Pancreas (tissue), 10 donors: ENCODE measurements around the gene PGLYRP1. TPM values are rescaled to one million over a fixed set of nuclear protein-coding genes. Genes with fewer than 3 reads are reported as not detected.
A peak's percentile ranks its signal among the peaks of the same experiment; 100 is the strongest.

Experiments used
- ATAC-seq, 4 donors: fragments of 200-7000 bp; cut with Tn5 transposase; one replicate each; pipeline versions ENCODE4 v1.8.0 to v1.9.1; 2020; ENCODE audit warnings: mild to moderate bottlenecking in 4 of 4, moderate library complexity in 4 of 4
- DNase-seq, 6 donors: peaks; one replicate each; pipeline ENCODE4 v3.0.0-alpha.2; 2020
- FAIRE-seq: peaks from 2 replicates; lab custom pipeline; 2012; peaks lifted over from hg19 to GRCh38; lab: Jason Lieb, UNC
- H3K27ac ChIP-seq, 4 donors: fragments of 200-600 bp; sonication (generic); 1 replicate in 3 of 4; 2 replicates in 1 of 4; pipeline versions ENCODE4 v1.5.0 to v1.8.0; 2020
- H3K27me3 ChIP-seq, 4 donors: fragments of 200-600 bp; one replicate each; pipeline ENCODE4 v1.8.0; 2021
- H3K36me3 ChIP-seq, 3 donors: fragments of 200-600 bp; sonication (generic) in 1 of 3; one replicate each; pipeline versions ENCODE4 v1.5.0 to v1.8.0; 2020 to 2021
- H3K4me1 ChIP-seq, 3 donors: fragments of 200-600 bp; one replicate each; pipeline ENCODE4 v1.8.0; 2021
- H3K4me3 ChIP-seq, 4 donors: fragments of 200-600 bp; sonication (generic) in 2 of 4; one replicate each; pipeline versions ENCODE4 v1.5.0 to v1.8.0; 2020 to 2021
- H3K9me3 ChIP-seq, 4 donors: fragments of 200-600 bp; one replicate each; pipeline ENCODE4 v1.8.0; 2021
- CTCF ChIP-seq, 4 donors: fragments of 200-600 bp; sonication (generic) in 3 of 4; IDR thresholded peaks; one replicate each; pipeline versions ENCODE4 v1.5.0 to v1.8.0; 2021; ENCODE audit warnings: antibody characterized with exemption in 4 of 4
- WGBS, 2 donors: extraction: QIAGEN DNeasy Blood & Tissue Kit; methylation state at CpG; one replicate each; pipeline ENCODE4 v1.1.7; 2013; 5-methylcytosine and 5-hydroxymethylcytosine counted together
- intact Hi-C, 3 donors: fragments of 100-400 bp; cut with DNase I; formaldehyde crosslinking; loops; one replicate each; pipeline versions ENCODE4 v1.11.1 to v1.14.2; 2022
- polyA plus RNA-seq, 2 donors: library from polyadenylated mRNA; stranded (reverse); fragments of 200-250 nt; gene quantifications; one replicate each; pipeline ENCODE4 v1.2.3, GENCODE V29; 2013
- total RNA-seq, 6 donors: library from RNA; stranded (reverse); fragmentation: NEBNext Ultra II Directional in 4 of 6; extraction: Animal tissue kit (Norgen Biotek cat#: 25700) in 4 of 6; gene quantifications; one replicate each; pipeline versions ENCODE4 v1.2.1 to v1.2.4, GENCODE V29; 2021 to 2023
- donor health status: healthy with polysubstance abuse.
- donor health status: DM: no; HTN: no; CAD: no; lungs with moderate emphysema.
- donor health status: DM: no; HTN: no; CAD: no.
- donor health status: control.
- donor health status: control.
- donor health status: Bipolar disorder and iron deficiency.
- donor health status: DM: yes; HTN: yes; CAD: no.
- donor health status: DM: no; HTN: no; CAD: no.
- donor health status: DM: no; HTN: no; CAD: no.
- donor health status: DM: yes; HTN: yes; CAD: no.

Gene PGLYRP1
- total and polyA plus RNA-seq, 8 donors: 0.20 TPM; not detected in 7

- DNase-seq: peak; percentile 34 to 90 (median 74)
- ATAC-seq: peak; percentile 87 to 96 (median 92)
- Histone ChIP-seq H3K4me3 (no peak overlapping the region), H3K36me3 (no peaks in the 10 kb centered on the region), H3K27me3 (no peaks in the 10 kb centered on the region), H3K4me1 (peaks cover 0 to 5% (median 0%) of the 10 kb centered on the region in 3 donors), H3K9me3 (no peaks in the 10 kb centered on the region), H3K27ac (no peak overlapping the region)
- TF ChIP-seq CTCF (IDR thresholded peaks at IDR 0.05): peak; percentile 77 to 93 (median 88)
- intact Hi-C loops: loop anchor here in 1 of 3 donors (10.0 kb wide), 1 partner anchor 195 kb away; the partner anchor contains the start of gene RSPH6A
- WGBS, 2 donors: 48 to 49% methylated on average over 24 to 28 of the region's 28 CpGs
- FAIRE-seq: no peak
Observed at GRCh38 chr19:46009530-46010510, 13.0 kb downstream of the PGLYRP1 start.

GRCh38 chr19:46006411-46006810 lies 16.4 kb downstream of the PGLYRP1 start:
- Histone ChIP-seq H3K9me3 (no peaks in the 10 kb centered on the region), H3K27me3 (no peaks in the 10 kb centered on the region), H3K36me3 (no peaks in the 10 kb centered on the region), H3K27ac (no peak overlapping the region), H3K4me1 (no peaks in the 10 kb centered on the region), H3K4me3 (no peak overlapping the region)
- intact Hi-C loops: no loop called here
- TF ChIP-seq CTCF (IDR thresholded peaks at IDR 0.05): no peak
- FAIRE-seq (no peak), ATAC-seq (no peak), DNase-seq (peak in 1 of 6 donors; percentile 34)
- WGBS, 2 donors: 88 to 94% methylated on average over 13 of the region's 13 CpGs

GRCh38 chr19:46002678-46003275 lies 20.1 kb downstream of the PGLYRP1 start:
- DNase-seq (no peak), FAIRE-seq (no peak), ATAC-seq (no peak)
- Histone ChIP-seq H3K4me3 (no peak overlapping the region), H3K27ac (no peak overlapping the region), H3K4me1 (no peaks in the 10 kb centered on the region), H3K36me3 (no peaks in the 10 kb centered on the region), H3K9me3 (no peaks in the 10 kb centered on the region), H3K27me3 (no peaks in the 10 kb centered on the region)
- no peak for TF ChIP-seq CTCF (IDR thresholded peaks at IDR 0.05)
- 95% methylated on average over 15 of the region's 15 CpGs for WGBS, 2 donors
- intact Hi-C loops: no loop called here

DNA sequence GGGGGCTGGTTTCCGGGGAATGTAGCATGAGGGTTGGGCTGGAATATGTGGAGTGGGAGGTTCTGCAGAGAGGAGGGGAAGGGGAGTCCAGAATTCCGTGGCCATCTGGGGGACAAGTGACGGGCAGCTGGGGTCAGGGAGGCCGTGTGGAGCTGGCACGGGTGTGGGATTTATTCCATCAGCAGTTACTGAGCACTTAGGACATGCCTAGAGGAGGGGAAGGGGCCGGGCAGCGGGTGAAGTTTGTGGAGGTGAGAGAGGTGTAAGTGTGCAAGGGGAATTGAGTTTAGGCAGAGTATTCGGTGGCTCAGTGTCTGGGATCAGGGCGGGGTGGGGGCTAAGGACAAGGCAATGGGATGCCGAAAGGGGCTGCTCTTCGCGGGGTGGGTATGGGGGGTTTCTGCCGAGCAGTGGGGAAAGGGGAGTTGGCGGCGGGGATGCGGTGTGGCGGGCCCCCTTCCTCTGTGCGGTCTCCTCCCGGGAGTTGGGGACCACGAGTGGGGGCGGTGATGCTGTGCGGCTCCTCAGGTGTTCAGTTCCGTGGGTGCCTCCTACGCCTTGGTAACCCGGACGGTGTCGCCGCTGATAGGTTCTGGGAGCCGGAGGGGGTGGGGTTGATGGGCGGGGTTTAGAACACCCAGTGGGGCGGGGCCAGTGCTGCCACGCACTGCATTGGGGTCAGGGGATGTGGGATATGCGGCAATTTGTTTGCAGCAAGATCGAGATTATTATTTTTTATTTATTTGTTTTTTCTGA lies 22.2 kb downstream of the PGLYRP1 start:
- Histone ChIP-seq H3K36me3 (no peaks in the 10 kb centered on the region), H3K27me3 (no peaks in the 10 kb centered on the region), H3K9me3 (no peaks in the 10 kb centered on the region), H3K4me1 (peaks cover 0 to 6% (median 5%) of the 10 kb centered on the region in 3 donors), H3K27ac (no peak overlapping the region), H3K4me3 (no peak overlapping the region)
- TF ChIP-seq CTCF (IDR thresholded peaks at IDR 0.05): no peak
- DNase-seq (peak in 3 of 6 donors; percentile 34 to 73 (median 60)), ATAC-seq (peak; percentile 66 to 95 (median 84)), FAIRE-seq (no peak)
- 10% methylated on average over 28 to 34 of the region's 34 CpGs for WGBS, 2 donors
- intact Hi-C loops: no loop called here
